HepG2 (cell line): ENCODE data around the gene MTHFR. TPM values are rescaled to one million over a fixed set of nuclear protein-coding genes. Genes with fewer than 3 reads are reported as not detected.

Experiments
- ATAC-seq: fragments of 200-7000 bp; cut with Tn5 transposase; 3 replicates; pipeline ENCODE4 v1.9.1; 2020; ENCODE audit warnings: mild to moderate bottlenecking, moderate library complexity
- BruUV-seq: library from RNA; stranded (reverse); fragments of 400-500 nt; replicated peaks from 2 replicates; lab custom pipeline; 2021; lab: Mats Ljungman, UMichigan
- CTCF ChIA-PET: fragments of 300-600 bp; formaldehyde crosslinking; extraction: SDS; loops from one replicate; lab custom pipeline; 2021; ENCODE audit warnings: low total read pairs, inconsistent platforms, low intra/inter-chr PET ratio; lab: Yijun Ruan, JAX
- POLR2A ChIA-PET: fragments of 350-600 bp; sonication (Branson Sonifier 250); formaldehyde crosslinking; loops from one replicate; lab custom pipeline; 2020; ENCODE audit warnings: antibody characterized with exemption, inconsistent platforms; lab: Yijun Ruan, JAX
- DNase-seq: peaks from one replicate; pipeline ENCODE4 v3.0.0-alpha.2; 2015; ENCODE audit warnings: low spot score
- FAIRE-seq: peaks from 3 replicates; lab custom pipeline; 2011; peaks lifted over from hg19 to GRCh38; lab: Jason Lieb, UNC
- H2AFZ ChIP-seq: one replicate; pipeline ENCODE4 v1.6.1; 2011; ENCODE audit warnings: low read length, inconsistent platforms
- H3K27ac ChIP-seq: fragments of 300-600 bp; 3 replicates; pipeline ENCODE4 v1.8.0; 2011; ENCODE audit warnings: mixed run types, mild to moderate bottlenecking, mixed read lengths, low read length, inconsistent platforms; ENCODE audit not compliant: insufficient read depth; ENCODE audit errors: extremely low read length
- H3K27me3 ChIP-seq, 2 experiments: fragments of 200-600 bp in 1 of 2; 2 replicates in 1 of 2; 3 replicates in 1 of 2; pipeline versions ENCODE4 v1.6.0 to v1.8.0; 2011; ENCODE audit warnings: low read length in 2 of 2, mild to moderate bottlenecking in 2 of 2, moderate library complexity in 2 of 2, inconsistent platforms in 1 of 2; ENCODE audit not compliant: insufficient read depth in 2 of 2, control insufficient read depth in 1 of 2
- H3K36me3 ChIP-seq, 2 experiments: fragments of 200-600 bp in 1 of 2; replicated peaks in 1 of 2; 2 replicates in 1 of 2; 3 replicates in 1 of 2; pipeline versions ENCODE4 v1.5.1 to v1.8.0; 2011; ENCODE audit warnings: low read length in 2 of 2, inconsistent platforms in 1 of 2; ENCODE audit not compliant: insufficient read depth in 2 of 2, control insufficient read depth in 1 of 2
- H3K4me1 ChIP-seq: 2 replicates; pipeline ENCODE4 v1.5.1; 2012; ENCODE audit warnings: low read length, inconsistent platforms; ENCODE audit not compliant: insufficient read depth
- H3K4me2 ChIP-seq: 2 replicates; pipeline ENCODE4 v1.6.0; 2011; ENCODE audit warnings: low read depth, low read length, inconsistent platforms
- H3K4me3 ChIP-seq, 3 experiments: fragments of 200-600 bp in 1 of 3; sonication (generic), shearing (Covaris generic) in 1 of 3; replicated peaks in 1 of 3; 2 replicates each; pipeline ENCODE4 v1.5.1; 2011 to 2016; ENCODE audit warnings: low read length in 3 of 3, inconsistent platforms in 2 of 3, low read depth in 2 of 3, mild to moderate bottlenecking in 2 of 3, control low read depth in 1 of 3, mixed read lengths in 1 of 3; ENCODE audit not compliant: insufficient read depth in 1 of 3
- H3K79me2 ChIP-seq: one replicate; pipeline ENCODE4 v1.6.1; 2011; ENCODE audit warnings: low read length, inconsistent platforms; ENCODE audit not compliant: insufficient read depth
- H3K9ac ChIP-seq: 2 replicates; pipeline ENCODE4 v1.6.0; 2011; ENCODE audit warnings: mild to moderate bottlenecking, low read depth, low read length, inconsistent platforms; ENCODE audit not compliant: insufficient read depth
- H3K9me3 ChIP-seq: 2 replicates; pipeline ENCODE4 v1.5.1; 2012; ENCODE audit warnings: mild to moderate bottlenecking, low read length
- H4K20me1 ChIP-seq: 2 replicates; pipeline ENCODE4 v1.6.0; 2011; ENCODE audit warnings: inconsistent platforms, mild to moderate bottlenecking, low read length, moderate library complexity; ENCODE audit not compliant: insufficient read depth
- CC2D1A ChIP-seq: sonication (generic); formaldehyde crosslinking; IDR thresholded peaks from 2 replicates; pipeline ENCODE4 v1.8.1; 2023; ENCODE audit warnings: mild to moderate bottlenecking, missing genetic modification reagents
- HDAC1 ChIP-seq: sonication (generic); formaldehyde crosslinking; IDR thresholded peaks from 2 replicates; pipeline ENCODE4 v1.5.1; 2020; ENCODE audit warnings: mild to moderate bottlenecking, missing genetic modification reagents
- JUND ChIP-seq: sonication (generic); formaldehyde crosslinking; IDR thresholded peaks from 2 replicates; pipeline ENCODE4 v1.8.0; 2022; ENCODE audit warnings: mild to moderate bottlenecking, missing genetic modification reagents
- KLF15 ChIP-seq: sonication (generic); formaldehyde crosslinking; IDR thresholded peaks from 2 replicates; pipeline ENCODE4 v1.8.1; 2023; ENCODE audit warnings: borderline replicate concordance, mild to moderate bottlenecking, inconsistent platforms, missing genetic modification reagents, mixed read lengths
- NCOR1 ChIP-seq: fragments of 200-600 bp; sonication (generic); IDR thresholded peaks from 2 replicates; pipeline ENCODE4 v1.7.0; 2017; ENCODE audit warnings: antibody characterized with exemption, low read length, borderline replicate concordance
- SNAPC5 ChIP-seq: sonication (generic); formaldehyde crosslinking; IDR thresholded peaks from 2 replicates; pipeline ENCODE4 v1.8.1; 2023; ENCODE audit warnings: mild to moderate bottlenecking, missing genetic modification reagents, borderline replicate concordance
- SRF ChIP-seq: IDR thresholded peaks from 2 replicates; pipeline ENCODE4 v1.6.1; 2011; ENCODE audit warnings: mild to moderate bottlenecking, low read depth, low read length, moderate library complexity
- ZBTB44 ChIP-seq: sonication (generic); formaldehyde crosslinking; IDR thresholded peaks from 2 replicates; pipeline ENCODE4 v1.4.0; 2020; ENCODE audit warnings: missing genetic modification reagents
- ZFP91 ChIP-seq: sonication (generic); formaldehyde crosslinking; IDR thresholded peaks from 2 replicates; pipeline ENCODE4 v1.9.0; 2022; ENCODE audit warnings: missing genetic modification reagents, mild to moderate bottlenecking, borderline replicate concordance
- ZNF10 ChIP-seq: sonication (generic); formaldehyde crosslinking; IDR thresholded peaks from 2 replicates; pipeline ENCODE4 v1.4.0; 2020; ENCODE audit warnings: mild to moderate bottlenecking, low read depth, missing genetic modification reagents, borderline replicate concordance
- ZNF609 ChIP-seq: sonication (generic); formaldehyde crosslinking; IDR thresholded peaks from 2 replicates; pipeline ENCODE4 v1.4.0; 2020; ENCODE audit warnings: mild to moderate bottlenecking, missing genetic modification reagents, borderline replicate concordance
- ZNF720 ChIP-seq: sonication (generic); formaldehyde crosslinking; IDR thresholded peaks from 2 replicates; pipeline ENCODE4 v1.4.0; 2020; ENCODE audit warnings: missing genetic modification reagents
- ZSCAN25 ChIP-seq: sonication (generic); formaldehyde crosslinking; IDR thresholded peaks from 2 replicates; pipeline ENCODE4 v1.8.0; 2022; ENCODE audit warnings: mild to moderate bottlenecking, missing genetic modification reagents
- ZSCAN29 ChIP-seq: sonication (generic); formaldehyde crosslinking; conservative IDR thresholded peaks from 2 replicates; pipeline ENCODE4 v1.4.0; 2020; ENCODE audit warnings: mild to moderate bottlenecking, missing genetic modification reagents
- WGBS: methylation state at CpG from one replicate; pipeline ENCODE4 v1.1.6; 2017; ENCODE audit warnings: low lambda C conversion rate; 5-methylcytosine and 5-hydroxymethylcytosine counted together
- in situ Hi-C: cut with HindIII; loops from 2 replicates; pipeline ENCODE4 v1.10.0; 2017; ENCODE audit warnings: low pct_unique_long_range_greater_than_20kb; ENCODE audit not compliant: extremely low pct_ligation_motif_present
- intact Hi-C: fragments of 100-400 bp; cut with micrococcal nuclease; formaldehyde crosslinking; loops from one replicate; pipeline ENCODE4 v1.10.0; 2022; ENCODE audit not compliant: unreplicated experiment
- polyA plus RNA-seq, 8 experiments: library from polyadenylated mRNA; depleted of rRNA in 3 of 8; stranded (reverse) in 7 of 8; unstranded in 1 of 8; fragments of >200 nt; fragmentation: Illumina TruSeq in 4 of 8; extraction: Trizol in 4 of 8; gene quantifications; 2 replicates each; pipeline versions ENCODE4 v1.2.1 to v1.2.3, GENCODE V29; 2011 to 2016; ENCODE audit warnings: low read depth in 4 of 8, missing spikeins in 1 of 8, mixed read lengths in 1 of 8; ENCODE audit not compliant: insufficient read depth in 1 of 8
- total RNA-seq, 5 experiments: library from RNA; depleted of rRNA; stranded (reverse); fragments of >200 nt; fragmentation: Illumina TruSeq; extraction: Trizol; gene quantifications; 2 replicates each; pipeline ENCODE4 v1.2.3, GENCODE V29; 2016; ENCODE audit warnings: low read depth in 1 of 5

Gene MTHFR
- total and polyA plus RNA-seq, 2 of the 13 experiments (the other 11 are each of a cell fraction or from before 2014, with no cell fraction given), result 3.8 to 8.2 TPM

GRCh38 chr1:11802973-11803885 lies 2.5 kb downstream of the MTHFR start:
- Histone ChIP-seq H3K4me3 (peak overlapping the region; percentile 26 to 71 (median 53); a peak in 5 of 6 replicates), H4K20me1 (peaks cover 8% of the 10 kb centered on the region; the same call in 1 of the 2 replicates), H3K27me3 (no peaks in the 10 kb centered on the region; a peak in 1 of 5 replicates), H3K36me3 (peaks cover 1 to 19% of the 10 kb centered on the region in 2 experiments; a peak in 2 of 5 replicates), H3K9ac (peak overlapping the region; percentile 30; the same call in 1 of the 2 replicates), H2AFZ (no peak overlapping the region), H3K4me1 (peaks cover 48% of the 10 kb centered on the region), H3K4me2 (peak overlapping the region; percentile 97), H3K79me2 (peaks cover 25% of the 10 kb centered on the region), H3K9me3 (no peaks in the 10 kb centered on the region), H3K27ac (peak overlapping the region; percentile 39)
- ChIA-PET CTCF (no interaction called here), POLR2A (interaction anchor here (0.6 to 3.2 kb wide), 8 partner anchors 9 to 177 kb away, joined by 3 to 29 read pairs (median 3); partner anchors contain the start of gene MFN2)
- FAIRE-seq (peak; percentile 39), DNase-seq (peak; percentile 64), ATAC-seq (peak; percentile 16)
- in situ Hi-C loops, result no loop called here
- 48% methylated on average over 13 of the region's 28 CpGs for WGBS
- BruUV-seq, result no TSS peak
- intact Hi-C loops, result loop anchor here (1.0 to 5.0 kb wide), 2 partner anchors 18 to 151 kb away; partner anchors contain the start of genes FBXO2 and FBXO44
- TF ChIP-seq NCOR1, result no peak
- TF ChIP-seq SRF, result peak; percentile 74; the same call in 1 of the 2 replicates
- no peak for TF ChIP-seq ZBTB44
- no peak for TF ChIP-seq ZNF10 (CRISPR knock-in tag)
- TF ChIP-seq ZSCAN25, result peak; percentile 91
- no peak for TF ChIP-seq ZSCAN29 (CRISPR knock-in tag)
- no peak for TF ChIP-seq SNAPC5 (CRISPR knock-in tag)
- TF ChIP-seq ZNF609, result no peak
- no peak for TF ChIP-seq JUND (CRISPR knock-in tag)
- no peak; the same call in 1 of the 2 replicates for TF ChIP-seq HDAC1 (CRISPR knock-in tag)
- no peak for TF ChIP-seq ZNF720 (CRISPR knock-in tag)
- peak; percentile 79; the same call in 1 of the 2 replicates for TF ChIP-seq ZFP91 (CRISPR knock-in tag)
- TF ChIP-seq KLF15 (CRISPR knock-in tag), result no peak
- TF ChIP-seq CC2D1A (CRISPR knock-in tag), result no peak
